NCI-H510A treated with DMSO at 0.1 percent for 48 hours (cell line): ENCODE data around the gene TREML1.
A peak's percentile ranks its signal among the peaks of the same experiment; 100 is the strongest.

Experiments used
- DNase-seq: peaks from one replicate; lab custom pipeline; 2025; lab: John Stamatoyannopoulos, UW

Gene TREML1

DNA sequence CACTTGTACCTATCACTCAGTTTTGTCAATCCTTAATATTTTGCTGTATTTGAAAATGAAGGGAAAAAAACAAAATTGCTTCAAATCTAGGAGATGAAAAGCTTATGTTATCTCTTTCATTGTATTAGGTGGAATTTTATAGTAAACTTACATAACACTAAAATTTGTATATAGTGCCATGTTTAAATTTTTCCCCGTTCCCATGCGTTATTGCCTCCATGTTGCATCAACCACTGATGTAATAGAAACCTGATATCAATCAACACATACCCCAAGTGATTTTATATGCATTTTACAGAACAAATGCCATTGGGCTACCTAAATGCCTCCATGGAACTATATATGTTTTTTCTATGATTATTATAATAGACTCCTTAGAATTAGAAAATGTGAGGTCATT is 23.5 kb upstream of the TREML1 start:
- no peak for DNase-seq

- no peak for DNase-seq
Observed at GRCh38 chr6:41177287-41177686, 23.1 kb upstream of the TREML1 start.

DNA sequence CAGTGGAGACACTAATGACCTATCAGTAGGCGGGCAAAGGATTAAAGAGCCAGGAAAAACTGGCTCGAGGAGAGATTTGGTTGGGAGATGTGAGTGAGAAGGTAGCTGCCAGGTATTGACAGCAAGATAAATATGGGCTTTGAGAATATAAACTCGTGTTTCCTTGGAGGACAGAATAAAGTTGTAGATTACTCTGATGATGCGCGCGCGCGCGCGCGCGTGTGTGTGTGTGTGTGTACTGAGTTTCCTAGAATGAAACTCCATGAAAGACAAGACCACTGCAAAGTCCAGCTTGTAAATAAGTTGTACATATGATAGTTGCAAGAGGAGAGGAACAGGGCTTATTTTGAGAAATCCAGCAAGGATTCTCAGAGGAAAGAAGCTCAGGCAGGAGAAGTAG is 22.0 kb upstream of the TREML1 start:
- no peak for DNase-seq

DNA sequence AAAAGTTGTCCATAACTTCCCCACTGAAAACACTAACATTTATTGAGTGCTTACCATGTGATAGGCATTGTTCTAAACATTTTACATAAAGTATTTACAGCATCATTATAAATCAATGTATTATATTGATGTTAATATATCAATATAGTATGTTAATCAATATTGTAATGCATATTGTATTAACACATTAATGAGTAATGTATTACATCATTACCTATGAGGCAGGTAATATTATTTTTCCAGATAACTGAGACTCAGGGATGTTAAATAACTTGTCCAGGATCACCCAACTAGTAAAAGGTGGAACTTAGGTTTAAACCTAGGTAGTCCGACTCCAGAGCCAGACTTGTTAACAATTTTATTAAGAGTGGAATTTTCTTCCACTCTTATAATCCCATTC is 20.9 kb upstream of the TREML1 start:
- no peak for DNase-seq

DNA sequence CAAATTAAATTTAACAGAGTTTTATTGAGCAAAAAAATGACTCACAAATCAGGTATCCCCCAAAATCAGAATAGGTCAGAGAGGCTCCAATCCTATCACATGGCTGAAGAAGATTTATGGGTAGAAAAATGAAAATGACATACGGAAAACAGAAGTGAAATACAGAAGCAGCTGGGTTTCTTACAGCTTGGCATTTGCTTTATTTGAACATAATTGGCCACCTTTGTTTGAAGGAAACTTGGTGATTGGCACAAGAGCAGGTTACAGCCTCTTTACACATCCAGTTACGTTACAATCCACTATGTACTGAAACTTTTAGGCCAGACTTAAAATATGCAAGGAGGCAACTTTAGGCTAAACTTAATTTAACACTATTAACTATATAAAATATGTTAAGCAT is 20.5 kb upstream of the TREML1 start:
- DNase-seq: no peak

GRCh38 chr6:41171908-41172307 is 17.8 kb upstream of the TREML1 start:
- DNase-seq: no peak

DNA sequence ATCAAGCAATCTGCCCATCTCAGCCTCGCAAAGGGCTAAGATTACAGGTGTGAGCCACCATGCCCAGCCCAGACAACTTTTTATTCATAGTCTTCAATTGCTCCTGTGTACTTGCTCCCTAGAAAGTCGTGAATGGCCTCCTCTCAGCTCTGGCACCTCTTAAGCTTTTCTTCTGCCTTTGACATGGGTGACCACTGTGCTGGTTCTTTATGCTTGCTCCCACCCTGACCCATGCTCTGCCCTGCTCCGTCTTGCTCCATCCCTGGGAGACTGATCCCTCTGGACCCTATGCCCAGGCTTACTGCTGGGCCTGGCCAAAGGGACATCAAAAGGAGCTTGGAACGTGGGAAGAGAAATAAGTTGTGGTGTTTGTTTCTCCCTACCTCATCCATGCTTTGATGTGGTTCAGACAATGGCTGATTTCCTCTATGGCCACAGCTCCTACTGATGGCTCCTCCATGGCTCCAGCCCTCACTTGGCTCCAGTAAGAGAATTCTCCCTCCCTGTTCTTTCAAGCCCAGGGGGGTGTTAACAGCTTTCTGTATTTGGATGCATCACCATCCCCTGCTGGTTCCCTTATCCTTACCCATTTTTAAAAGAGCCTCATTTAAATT is 16.5 kb upstream of the TREML1 start:
- DNase-seq: no peak

- DNase-seq: no peak
Observed at GRCh38 chr6:41167173-41167963, 13.2 kb upstream of the TREML1 start.

GRCh38 chr6:41164551-41165120 is 10.5 kb upstream of the TREML1 start:
- DNase-seq: no peak

GRCh38 chr6:41163419-41163717 is 9.2 kb upstream of the TREML1 start:
- DNase-seq: no peak

DNA sequence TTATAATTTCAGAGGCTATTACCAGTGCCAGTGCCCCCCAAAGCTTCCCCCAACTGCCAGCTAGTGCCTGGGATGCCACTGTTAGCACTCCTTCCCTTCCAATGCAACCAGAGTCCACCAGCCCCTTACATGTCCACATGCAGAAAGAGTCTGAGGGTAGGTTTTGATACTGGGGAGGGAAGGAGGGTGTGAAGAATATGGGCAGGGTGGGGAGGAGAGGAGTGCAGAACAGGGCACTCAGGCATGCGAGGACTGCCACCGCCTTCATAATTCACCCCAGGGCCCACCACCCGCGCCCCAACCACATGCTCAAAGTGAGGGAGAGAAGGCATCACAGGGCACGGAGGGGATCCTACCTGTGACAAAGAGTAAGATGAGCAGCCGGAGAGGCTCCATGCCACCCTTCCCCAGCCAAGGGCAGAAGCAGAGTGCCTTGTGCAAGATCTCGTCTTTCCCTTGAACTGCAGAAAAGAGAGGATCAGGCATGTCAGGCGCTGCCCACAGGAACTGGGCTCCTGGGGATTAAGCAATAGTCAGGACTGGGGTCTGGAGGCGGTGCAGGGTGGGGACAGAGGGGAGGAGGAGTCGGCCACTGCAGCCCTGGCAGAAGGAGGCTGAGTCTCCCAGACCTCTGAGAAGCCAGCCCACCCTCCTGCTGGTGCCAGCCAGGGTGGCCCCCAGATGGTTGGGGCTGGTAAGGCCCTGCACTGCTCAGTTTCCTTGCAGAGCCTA is 8.7 kb upstream of the TREML1 start, which contains the start of gene TREM2:
TSS of gene TREM2 (minus strand) at position 430 of the 732 bp plus-strand sequence. CDS start at position 396, 34 bp downstream.
- DNase-seq: no peak

- no peak for DNase-seq
Observed at GRCh38 chr6:41161851-41162552, 7.9 kb upstream of the TREML1 start.

DNA sequence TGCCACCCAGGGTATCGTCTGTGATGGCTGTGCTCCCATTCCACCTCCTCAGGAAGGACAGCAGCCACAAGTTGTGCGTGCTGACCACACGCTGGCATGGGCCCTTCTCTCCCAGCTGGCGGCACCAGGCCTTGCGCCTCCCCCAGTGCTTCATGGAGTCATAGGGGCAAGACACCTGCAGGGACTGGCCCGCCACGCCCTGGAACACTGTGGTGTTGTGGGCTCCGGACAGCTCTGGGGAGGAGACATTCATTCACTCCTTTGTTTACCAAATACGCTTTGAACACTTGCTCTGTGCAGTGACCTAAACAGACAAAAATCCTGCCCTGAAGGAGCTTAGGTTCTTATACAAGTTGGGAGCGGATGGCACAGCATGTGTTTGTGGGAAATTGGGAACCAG is 7.2 kb upstream of the TREML1 start:
- DNase-seq: no peak

DNA sequence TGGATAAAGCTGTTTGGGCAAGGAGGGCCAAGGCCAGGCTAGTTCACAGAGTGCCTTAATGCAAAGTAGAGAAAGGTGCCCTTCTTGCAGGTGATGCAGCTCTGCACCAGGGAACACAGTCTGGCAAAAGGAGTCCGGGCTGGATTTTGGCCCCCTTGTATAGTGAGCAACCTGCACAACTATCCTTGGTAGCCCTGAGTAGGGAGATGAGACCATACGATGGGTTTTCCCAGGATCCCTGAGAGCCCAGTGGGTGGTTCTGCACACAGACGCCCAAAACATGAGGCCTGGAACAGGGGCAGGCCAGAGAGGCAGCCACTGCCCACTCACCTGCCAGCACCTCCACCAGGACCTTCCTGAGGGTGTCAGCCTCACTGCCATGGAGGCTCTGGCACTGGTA is 6.8 kb upstream of the TREML1 start:
- no peak for DNase-seq

GRCh38 chr6:41159415-41160082 is 5.4 kb upstream of the TREML1 start:
- DNase-seq: peak; percentile 94

- DNase-seq: no peak
Observed at GRCh38 chr6:41157323-41157722, 3.2 kb upstream of the TREML1 start.

DNA sequence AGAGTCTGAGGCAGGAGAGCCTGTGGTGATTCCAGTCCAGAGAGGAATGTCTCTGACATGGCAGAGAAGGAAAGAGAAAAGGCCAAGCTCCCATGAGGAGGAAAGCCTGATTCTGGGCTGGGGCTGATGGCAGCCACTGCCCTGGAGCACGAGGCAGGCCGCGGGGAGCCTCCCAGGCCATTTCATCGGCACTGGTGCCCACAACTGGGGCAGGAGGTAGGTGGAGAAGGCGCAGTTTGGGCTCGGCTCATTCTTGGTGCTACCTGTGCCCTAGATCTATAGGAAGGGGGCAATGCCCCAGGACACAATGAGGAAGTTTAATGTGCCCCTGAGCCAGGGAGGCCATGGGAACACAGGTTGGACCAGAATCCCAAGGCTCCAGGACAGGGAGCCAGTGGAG is 2.6 kb upstream of the TREML1 start:
- DNase-seq: no peak

GRCh38 chr6:41156001-41156400 is 1.9 kb upstream of the TREML1 start:
- no peak for DNase-seq

DNA sequence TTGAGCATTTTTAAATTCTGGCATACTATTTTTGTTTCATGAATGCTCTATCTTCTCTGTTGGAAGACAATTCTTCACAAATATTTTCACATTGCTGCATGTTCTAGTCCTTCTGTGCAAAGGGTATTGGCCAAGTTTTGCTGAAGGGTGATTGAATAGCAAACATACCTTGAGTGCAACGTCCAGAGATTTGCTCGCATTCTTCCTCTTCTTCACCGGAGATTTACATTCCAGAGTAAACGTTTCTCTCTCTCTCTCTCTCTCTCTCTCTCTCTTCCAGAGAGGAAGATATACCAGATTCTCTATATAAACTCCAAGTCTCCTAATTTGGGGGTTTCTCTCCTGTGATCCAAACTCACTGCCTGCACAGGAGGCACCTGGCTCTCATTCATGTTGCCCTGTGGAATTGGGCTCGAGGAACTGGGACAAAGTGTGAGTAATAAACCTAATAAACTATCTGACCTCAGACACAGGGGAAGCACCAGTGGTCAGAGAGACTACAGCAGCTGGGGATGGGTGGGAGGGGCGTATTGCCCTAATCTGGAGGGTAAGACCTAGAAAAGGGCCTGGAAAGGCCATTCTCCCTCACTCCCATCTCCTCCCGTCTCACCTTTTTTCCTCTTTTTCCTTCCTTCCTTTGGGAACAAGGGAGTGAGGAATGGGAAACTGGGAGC is 1.1 kb upstream of the TREML1 start:
- DNase-seq: no peak

DNA sequence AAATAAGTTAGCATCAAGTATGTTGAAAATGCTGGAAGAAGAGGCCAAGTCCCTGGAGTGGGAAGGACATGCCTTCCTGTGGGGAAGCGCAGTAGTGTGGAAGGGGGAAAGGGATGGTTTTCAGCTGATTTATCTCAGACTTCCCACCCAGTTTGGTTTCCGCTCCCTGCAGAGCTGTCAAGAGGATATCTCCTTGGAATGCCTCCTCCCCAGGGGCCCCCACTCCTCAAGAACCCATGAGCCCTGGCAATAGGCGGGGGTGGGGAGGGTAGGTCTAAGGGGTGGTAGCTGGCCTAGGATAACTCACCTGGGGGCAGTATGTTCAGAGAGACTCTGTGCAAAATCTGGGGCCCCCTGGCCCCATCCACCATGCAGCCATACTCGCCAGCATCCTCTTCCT is 696 bp downstream of the TREML1 start:
- no peak for DNase-seq

DNA sequence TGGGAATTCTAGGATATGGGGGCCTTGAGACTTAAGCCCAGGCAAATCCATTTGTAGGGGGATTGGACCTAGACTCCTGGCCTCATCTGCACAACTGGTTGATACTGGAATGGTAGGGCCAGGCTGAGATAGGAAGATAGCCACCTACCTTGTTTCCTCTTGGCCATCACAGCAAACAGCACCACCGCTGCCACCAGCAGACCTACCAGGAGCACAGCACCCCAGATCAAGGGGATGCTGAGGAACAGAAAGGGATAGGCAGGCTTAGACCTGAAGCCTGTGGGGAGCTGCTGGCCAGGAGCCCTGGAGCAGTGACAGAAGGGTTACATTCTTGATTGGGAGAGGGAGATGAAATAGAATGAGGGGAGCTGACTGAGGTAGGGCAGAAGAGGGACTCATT is 3.5 kb downstream of the TREML1 start:
- DNase-seq: no peak
